Measurements from ENCODE around the gene U2AF2. TPM values are rescaled to one million over a fixed set of nuclear protein-coding genes. Genes with fewer than 3 reads are reported as not detected.

Gene U2AF2
- total and polyA plus RNA-seq, 9 of the 15 experiments (the other 6 are each of a cell fraction or from before 2014, with no cell fraction given): 3.0 to 331 (median 157) TPM

DNA sequence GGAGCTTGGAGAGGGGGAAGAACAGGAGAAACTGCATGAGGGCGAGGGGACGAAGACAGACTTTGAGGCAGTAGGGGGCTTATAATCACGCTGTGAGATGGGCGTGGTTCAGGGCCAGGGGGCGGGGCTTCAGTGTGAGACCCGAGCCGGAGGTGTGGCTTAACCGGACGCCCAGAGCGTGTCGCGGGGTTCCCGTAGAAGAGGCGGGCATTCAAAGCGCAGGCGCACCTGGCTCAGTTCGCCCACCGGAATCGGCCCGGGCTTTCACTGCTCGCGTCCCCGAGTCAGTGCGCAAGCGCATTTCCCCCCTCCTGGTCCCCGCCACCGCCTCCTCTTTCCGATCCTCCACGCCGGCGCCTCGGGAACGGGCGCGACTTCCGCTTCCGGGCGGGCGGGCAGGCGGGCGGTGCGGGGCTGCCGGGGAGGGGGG lies 49.6 kb upstream of the U2AF2 start (continued):
- TF ChIP-seq RBM34 (IDR thresholded peaks at IDR 0.05; ENCODE audit: borderline replicate concordance, insufficient read depth, low read length) (no peak), KLF6 (CRISPR knock-in tag; IDR thresholded peaks at IDR 0.05; ENCODE audit: borderline replicate concordance) (no peak), ZZZ3 (IDR thresholded peaks at IDR 0.05) (no peak), TAF1 (IDR thresholded peaks at IDR 0.05; ENCODE audit: control insufficient read depth, extremely low read depth, insufficient read depth, low read length, severe bottlenecking) (no peak), RBFOX2 (IDR thresholded peaks at IDR 0.05; ENCODE audit: low read depth, low read length) (peak; percentile 63), HNRNPH1 (optimal IDR thresholded peaks at IDR 0.05; ENCODE audit: low read depth, low read length) (no peak), ZNF174 (CRISPR knock-in tag; IDR thresholded peaks at IDR 0.05) (no peak), ZNF197 (CRISPR knock-in tag; IDR thresholded peaks at IDR 0.05; ENCODE audit: low read depth) (no peak), MYNN (IDR thresholded peaks at IDR 0.05) (no peak), MYNN (CRISPR knock-in tag; IDR thresholded peaks at IDR 0.05) (no peak), PCBP1 (IDR thresholded peaks at IDR 0.05; ENCODE audit: low read depth, low read length, poor library complexity, severe bottlenecking) (no peak), ZNF224 (CRISPR knock-in tag; IDR thresholded peaks at IDR 0.05) (no peak), POLR3A (IDR thresholded peaks at IDR 0.05; ENCODE audit: borderline replicate concordance, extremely low read depth, insufficient read depth, insufficient read length) (no peak), HNRNPLL (IDR thresholded peaks at IDR 0.05; ENCODE audit: low read depth, low read length, poor library complexity, severe bottlenecking) (peak; percentile 58), ARID2 (IDR thresholded peaks at IDR 0.05) (no peak), TCF3 (CRISPR knock-in tag; IDR thresholded peaks at IDR 0.05) (no peak), POLR2AphosphoS2 (IDR thresholded peaks at IDR 0.05; ENCODE audit: low read length) (peak; percentile 52; the same call in 1 of the 2 replicates), NFYB (IDR thresholded peaks at IDR 0.05; ENCODE audit: extremely low read depth, insufficient read length) (no peak), HDGF (IDR thresholded peaks at IDR 0.05) (no peak), KHSRP (IDR thresholded peaks at IDR 0.05) (no peak), SMAD3 (CRISPR knock-in tag; conservative IDR thresholded peaks at IDR 0.05) (no peak)
- TF ChIP-seq, protein P1, sequence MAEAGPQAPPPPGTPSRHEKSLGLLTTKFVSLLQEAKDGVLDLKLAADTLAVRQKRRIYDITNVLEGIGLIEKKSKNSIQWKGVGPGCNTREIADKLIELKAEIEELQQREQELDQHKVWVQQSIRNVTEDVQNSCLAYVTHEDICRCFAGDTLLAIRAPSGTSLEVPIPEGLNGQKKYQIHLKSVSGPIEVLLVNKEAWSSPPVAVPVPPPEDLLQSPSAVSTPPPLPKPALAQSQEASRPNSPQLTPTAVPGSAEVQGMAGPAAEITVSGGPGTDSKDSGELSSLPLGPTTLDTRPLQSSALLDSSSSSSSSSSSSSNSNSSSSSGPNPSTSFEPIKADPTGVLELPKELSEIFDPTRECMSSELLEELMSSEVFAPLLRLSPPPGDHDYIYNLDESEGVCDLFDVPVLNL (CRISPR knock-in tag; IDR thresholded peaks at IDR 0.05; ENCODE audit: low read depth): no peak
- TF ChIP-seq, protein P2, sequence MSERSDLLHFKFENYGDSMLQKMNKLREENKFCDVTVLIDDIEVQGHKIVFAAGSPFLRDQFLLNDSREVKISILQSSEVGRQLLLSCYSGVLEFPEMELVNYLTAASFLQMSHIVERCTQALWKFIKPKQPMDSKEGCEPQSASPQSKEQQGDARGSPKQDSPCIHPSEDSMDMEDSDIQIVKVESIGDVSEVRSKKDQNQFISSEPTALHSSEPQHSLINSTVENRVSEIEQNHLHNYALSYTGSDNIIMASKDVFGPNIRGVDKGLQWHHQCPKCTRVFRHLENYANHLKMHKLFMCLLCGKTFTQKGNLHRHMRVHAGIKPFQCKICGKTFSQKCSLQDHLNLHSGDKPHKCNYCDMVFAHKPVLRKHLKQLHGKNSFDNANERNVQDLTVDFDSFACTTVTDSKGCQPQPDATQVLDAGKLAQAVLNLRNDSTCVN (CRISPR knock-in tag; IDR thresholded peaks at IDR 0.05): no peak
- TF ChIP-seq, protein P3, sequence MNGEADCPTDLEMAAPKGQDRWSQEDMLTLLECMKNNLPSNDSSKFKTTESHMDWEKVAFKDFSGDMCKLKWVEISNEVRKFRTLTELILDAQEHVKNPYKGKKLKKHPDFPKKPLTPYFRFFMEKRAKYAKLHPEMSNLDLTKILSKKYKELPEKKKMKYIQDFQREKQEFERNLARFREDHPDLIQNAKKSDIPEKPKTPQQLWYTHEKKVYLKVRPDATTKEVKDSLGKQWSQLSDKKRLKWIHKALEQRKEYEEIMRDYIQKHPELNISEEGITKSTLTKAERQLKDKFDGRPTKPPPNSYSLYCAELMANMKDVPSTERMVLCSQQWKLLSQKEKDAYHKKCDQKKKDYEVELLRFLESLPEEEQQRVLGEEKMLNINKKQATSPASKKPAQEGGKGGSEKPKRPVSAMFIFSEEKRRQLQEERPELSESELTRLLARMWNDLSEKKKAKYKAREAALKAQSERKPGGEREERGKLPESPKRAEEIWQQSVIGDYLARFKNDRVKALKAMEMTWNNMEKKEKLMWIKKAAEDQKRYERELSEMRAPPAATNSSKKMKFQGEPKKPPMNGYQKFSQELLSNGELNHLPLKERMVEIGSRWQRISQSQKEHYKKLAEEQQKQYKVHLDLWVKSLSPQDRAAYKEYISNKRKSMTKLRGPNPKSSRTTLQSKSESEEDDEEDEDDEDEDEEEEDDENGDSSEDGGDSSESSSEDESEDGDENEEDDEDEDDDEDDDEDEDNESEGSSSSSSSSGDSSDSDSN (IDR thresholded peaks at IDR 0.05; ENCODE audit: borderline replicate concordance in 1 of 2, low read depth in 2 of 2, low read length in 2 of 2): no peak

Data from K562 (cell line).